ENCODE results near the gene ACADM. TPM values are rescaled to one million over a fixed set of nuclear protein-coding genes. Genes with fewer than 3 reads are reported as not detected.
A peak's percentile ranks its signal among the peaks of the same experiment; 100 is the strongest.
"Not testable (repeated sequence)": the region's sequence is repeated elsewhere in the genome, so short reads cannot be mapped to it uniquely, and the experiment has no call there.

ACADM gene
- polyA plus RNA-seq (2013, experiment 1 of 4): 61.4 TPM
- polyA plus RNA-seq (2013, experiment 2 of 4): 58.8 TPM
- polyA plus RNA-seq (2013, experiment 3 of 4): 40.5 TPM
- 45.6 TPM for polyA plus RNA-seq (2013, experiment 4 of 4)

DNA sequence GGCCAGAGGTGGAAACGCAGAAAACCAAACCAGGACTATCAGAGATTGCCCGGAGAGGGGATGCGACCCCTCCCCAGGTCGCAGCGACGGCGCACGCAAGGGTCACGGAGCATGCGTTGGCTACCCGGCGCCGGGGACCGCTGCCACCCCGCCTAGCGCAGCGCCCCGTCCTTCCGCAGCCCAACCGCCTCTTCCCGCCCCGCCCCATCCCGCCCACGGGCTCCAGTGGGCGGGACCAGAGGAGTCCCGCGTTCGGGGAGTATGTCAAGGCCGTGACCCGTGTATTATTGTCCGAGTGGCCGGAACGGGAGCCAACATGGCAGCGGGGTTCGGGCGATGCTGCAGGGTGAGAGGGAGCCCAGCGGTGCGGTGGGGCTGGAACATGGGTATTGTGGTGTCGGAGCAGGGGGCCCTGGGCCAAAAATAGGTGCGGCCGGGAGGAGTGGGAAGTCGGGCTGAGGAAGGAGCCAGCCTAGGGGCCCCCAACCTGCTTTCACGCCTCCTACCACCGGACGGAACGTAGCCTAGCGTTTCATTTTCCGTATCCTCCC is at the start of gene ACADM:
Gene ACADM (plus strand): TSS at position 238 of the 551 bp plus-strand sequence. CDS start 79 bp downstream, at position 317.
- Histone ChIP-seq H3K4me3 (ENCODE audit: insufficient read depth, low read depth, low read length) (peak within 1 kb of the TSS; percentile 85), H3K27ac (ENCODE audit: insufficient read depth, low read depth, low read length, poor library complexity, severe bottlenecking) (peak within 1 kb of the TSS; percentile 30), H3K9me3 (ENCODE audit: control insufficient read depth, low read length) (no peaks in the 10 kb centered on the region), H3K27me3 (ENCODE audit: control insufficient read depth, insufficient read depth, low read length, poor library complexity, severe bottlenecking) (no peaks in the 10 kb centered on the region), H3K36me3 (ENCODE audit: control insufficient read depth, insufficient read depth, low read length) (no peaks in the 10 kb centered on the region), H3K4me1 (ENCODE audit: control insufficient read depth, insufficient read depth, low read length) (peaks cover 9% of the 10 kb centered on the region)
- 0% methylated on average over 48 of the region's 48 CpGs for WGBS, 2 experiments

DNA sequence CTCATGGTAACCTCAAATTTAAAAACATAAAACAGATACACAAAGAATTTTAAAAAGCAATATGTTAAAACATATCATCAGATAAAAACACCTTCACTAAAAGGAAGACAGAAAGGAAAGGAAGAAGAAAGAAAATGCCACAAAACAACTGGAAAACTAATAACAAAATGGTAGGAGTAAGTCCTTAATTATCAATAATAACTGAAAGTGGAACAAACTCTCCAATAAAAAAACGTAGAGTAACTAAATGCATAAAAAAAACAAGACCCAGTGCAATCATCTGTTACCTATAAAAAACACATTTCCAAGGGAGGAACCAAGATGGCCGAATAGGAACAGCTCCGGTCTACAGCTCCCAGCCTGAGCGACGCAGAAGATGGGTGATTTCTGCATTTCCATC is 47.1 kb upstream of the ACADM start:
- Histone ChIP-seq H3K36me3 (ENCODE audit: control insufficient read depth, insufficient read depth, low read length) (no peaks in the 10 kb centered on the region), H3K9me3 (ENCODE audit: control insufficient read depth, low read length) (no peaks in the 10 kb centered on the region), H3K27me3 (ENCODE audit: control insufficient read depth, insufficient read depth, low read length, poor library complexity, severe bottlenecking) (no peaks in the 10 kb centered on the region), H3K4me1 (ENCODE audit: control insufficient read depth, insufficient read depth, low read length) (peaks cover under 1% of the 10 kb centered on the region), H3K27ac (ENCODE audit: insufficient read depth, low read depth, low read length, poor library complexity, severe bottlenecking) (no peak overlapping the region), H3K4me3 (ENCODE audit: insufficient read depth, low read depth, low read length) (peak overlapping the region; percentile 1)
- WGBS, 2 experiments: 49 to 60% methylated on average over 5 of the region's 5 CpGs

DNA sequence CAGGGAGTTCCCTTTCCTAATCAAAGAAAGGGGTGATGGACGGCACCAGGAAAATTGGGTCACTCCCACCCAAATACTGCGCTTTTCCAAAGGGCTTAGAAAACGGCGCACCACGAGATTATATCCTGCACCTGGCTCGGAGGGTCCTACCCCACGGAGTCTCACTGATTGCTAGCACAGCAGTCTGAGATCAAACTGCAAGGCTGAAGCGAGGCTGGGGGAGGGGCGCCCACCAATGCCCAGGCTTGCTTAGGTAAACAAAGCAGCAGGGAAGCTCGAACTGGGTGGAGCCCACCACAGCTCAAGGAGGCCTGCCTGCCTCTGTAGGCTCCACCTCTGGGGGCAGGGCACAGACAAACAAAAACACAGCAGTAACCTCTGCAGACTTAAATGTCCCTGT is 46.5 kb upstream of the ACADM start:
- WGBS, 2 experiments: 38 to 49% methylated on average over 9 of the region's 10 CpGs
- not testable (repeated sequence) for H3K4me3 ChIP-seq (ENCODE audit: insufficient read depth, low read depth, low read length)

DNA sequence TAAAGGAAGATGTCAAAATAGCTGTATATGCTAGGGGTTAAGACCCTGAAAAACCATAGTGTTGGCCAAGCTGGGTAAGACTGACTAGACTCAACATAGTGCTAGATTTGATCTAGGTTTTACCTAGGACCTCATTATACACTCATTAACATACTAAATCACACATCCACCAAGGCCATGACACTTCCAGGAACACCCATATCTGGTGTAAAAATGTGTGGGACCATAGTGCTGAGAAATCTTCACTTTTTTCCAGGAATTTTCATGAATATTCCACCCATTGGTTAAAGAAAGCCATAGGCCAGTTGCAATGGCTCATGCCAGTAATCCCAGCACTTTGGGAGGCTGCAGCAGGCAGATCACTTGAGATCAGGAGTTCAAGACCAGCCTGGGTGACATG is 34.0 kb upstream of the ACADM start:
- no peaks in the 10 kb centered on the region for H3K27me3 ChIP-seq (ENCODE audit: control insufficient read depth, insufficient read depth, low read length, poor library complexity, severe bottlenecking)
- H3K4me1 ChIP-seq (ENCODE audit: control insufficient read depth, insufficient read depth, low read length): no peaks in the 10 kb centered on the region
- H3K4me3 ChIP-seq (ENCODE audit: insufficient read depth, low read depth, low read length): no peak overlapping the region
- no peak overlapping the region for H3K27ac ChIP-seq (ENCODE audit: insufficient read depth, low read depth, low read length, poor library complexity, severe bottlenecking)
- no peaks in the 10 kb centered on the region for H3K36me3 ChIP-seq (ENCODE audit: control insufficient read depth, insufficient read depth, low read length)
- no peaks in the 10 kb centered on the region for H3K9me3 ChIP-seq (ENCODE audit: control insufficient read depth, low read length)

More for the DNA sequence above, 46.5 kb upstream of the ACADM start:
- not testable (repeated sequence) for H3K36me3 ChIP-seq (ENCODE audit: control insufficient read depth, insufficient read depth, low read length); H3K9me3 ChIP-seq (ENCODE audit: control insufficient read depth, low read length); H3K4me1 ChIP-seq (ENCODE audit: control insufficient read depth, insufficient read depth, low read length); H3K27me3 ChIP-seq (ENCODE audit: control insufficient read depth, insufficient read depth, low read length, poor library complexity, severe bottlenecking); H3K27ac ChIP-seq (ENCODE audit: insufficient read depth, low read depth, low read length, poor library complexity, severe bottlenecking)

DNA sequence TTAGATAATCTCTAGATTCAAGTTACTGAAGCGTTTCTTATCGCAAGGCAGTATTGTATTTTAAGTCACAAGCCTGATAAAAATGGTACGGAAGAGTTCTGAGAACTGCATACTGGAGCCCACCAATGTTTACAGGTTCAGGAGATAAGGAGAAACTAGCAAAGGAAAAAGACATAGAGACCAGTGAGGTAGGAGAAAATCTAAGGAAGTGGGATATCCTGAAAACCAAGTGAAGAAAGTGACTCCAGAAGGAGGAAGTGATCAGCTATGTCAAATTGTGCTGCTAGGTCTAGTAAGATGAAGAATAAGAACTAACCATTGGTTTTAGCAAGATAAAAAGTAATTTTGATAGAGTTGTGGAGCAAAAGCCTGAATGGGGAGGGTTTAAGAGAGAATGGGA is 31.0 kb upstream of the ACADM start:
- Histone ChIP-seq H3K9me3 (ENCODE audit: control insufficient read depth, low read length) (no peaks in the 10 kb centered on the region), H3K4me3 (ENCODE audit: insufficient read depth, low read depth, low read length) (no peak overlapping the region), H3K4me1 (ENCODE audit: control insufficient read depth, insufficient read depth, low read length) (no peaks in the 10 kb centered on the region), H3K27me3 (ENCODE audit: control insufficient read depth, insufficient read depth, low read length, poor library complexity, severe bottlenecking) (no peaks in the 10 kb centered on the region), H3K36me3 (ENCODE audit: control insufficient read depth, insufficient read depth, low read length) (no peaks in the 10 kb centered on the region), H3K27ac (ENCODE audit: insufficient read depth, low read depth, low read length, poor library complexity, severe bottlenecking) (no peak overlapping the region)
- 65 to 66% methylated on average over 3 of the region's 3 CpGs for WGBS, 2 experiments

DNA sequence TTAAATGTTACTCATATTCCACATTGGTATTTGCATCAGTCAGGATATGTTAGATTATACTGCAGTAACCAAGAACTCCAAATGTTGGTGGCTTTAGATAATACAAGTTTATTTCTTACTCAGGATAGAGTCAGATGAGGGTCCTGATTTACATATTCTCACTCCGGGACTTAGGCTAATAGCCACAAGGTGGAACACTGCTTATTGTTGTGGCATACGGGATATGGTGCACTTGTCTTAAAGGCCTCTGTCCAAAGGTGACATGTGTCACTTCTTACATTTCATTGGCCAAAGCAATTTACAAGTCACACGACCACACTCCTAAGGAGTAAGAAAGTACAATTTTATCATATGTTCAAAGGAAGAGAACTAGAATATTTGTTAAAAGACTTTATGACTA is 28.5 kb upstream of the ACADM start:
- WGBS, 2 experiments: 92% methylated on average over 2 to 3 of the region's 3 CpGs

DNA sequence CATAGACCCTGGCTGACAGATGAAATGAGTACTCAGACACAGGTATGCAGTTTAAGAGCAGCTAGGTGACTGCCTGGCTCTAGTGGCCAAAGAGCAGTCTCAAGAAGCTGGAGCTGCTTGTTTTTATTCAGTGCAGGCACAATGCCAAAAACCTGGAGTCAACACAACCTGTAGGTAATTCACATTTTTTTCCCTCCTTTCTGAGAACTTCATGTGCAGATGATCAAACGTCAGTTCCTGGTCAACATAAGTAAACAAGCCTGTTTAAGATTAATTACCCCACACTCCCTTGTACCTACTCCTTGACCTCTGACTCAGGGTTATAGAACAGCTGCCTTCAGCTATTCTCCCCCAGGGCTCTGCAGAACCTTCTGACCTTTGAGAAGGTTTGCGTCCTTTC is 17.3 kb upstream of the ACADM start:
- 87 to 90% methylated on average over 2 of the region's 2 CpGs for WGBS, 2 experiments
- Histone ChIP-seq H3K27me3 (ENCODE audit: control insufficient read depth, insufficient read depth, low read length, poor library complexity, severe bottlenecking) (no peaks in the 10 kb centered on the region), H3K4me3 (ENCODE audit: insufficient read depth, low read depth, low read length) (no peak overlapping the region), H3K27ac (ENCODE audit: insufficient read depth, low read depth, low read length, poor library complexity, severe bottlenecking) (no peak overlapping the region), H3K4me1 (ENCODE audit: control insufficient read depth, insufficient read depth, low read length) (no peaks in the 10 kb centered on the region), H3K36me3 (ENCODE audit: control insufficient read depth, insufficient read depth, low read length) (no peaks in the 10 kb centered on the region), H3K9me3 (ENCODE audit: control insufficient read depth, low read length) (no peaks in the 10 kb centered on the region)

More for the DNA sequence above, 28.5 kb upstream of the ACADM start:
- no peak overlapping the region for H3K4me3 ChIP-seq (ENCODE audit: insufficient read depth, low read depth, low read length)
- no peaks in the 10 kb centered on the region for H3K27me3 ChIP-seq (ENCODE audit: control insufficient read depth, insufficient read depth, low read length, poor library complexity, severe bottlenecking)
- H3K27ac ChIP-seq (ENCODE audit: insufficient read depth, low read depth, low read length, poor library complexity, severe bottlenecking): no peak overlapping the region
- H3K36me3 ChIP-seq (ENCODE audit: control insufficient read depth, insufficient read depth, low read length): no peaks in the 10 kb centered on the region
- H3K9me3 ChIP-seq (ENCODE audit: control insufficient read depth, low read length): no peaks in the 10 kb centered on the region
- H3K4me1 ChIP-seq (ENCODE audit: control insufficient read depth, insufficient read depth, low read length): no peaks in the 10 kb centered on the region

DNA sequence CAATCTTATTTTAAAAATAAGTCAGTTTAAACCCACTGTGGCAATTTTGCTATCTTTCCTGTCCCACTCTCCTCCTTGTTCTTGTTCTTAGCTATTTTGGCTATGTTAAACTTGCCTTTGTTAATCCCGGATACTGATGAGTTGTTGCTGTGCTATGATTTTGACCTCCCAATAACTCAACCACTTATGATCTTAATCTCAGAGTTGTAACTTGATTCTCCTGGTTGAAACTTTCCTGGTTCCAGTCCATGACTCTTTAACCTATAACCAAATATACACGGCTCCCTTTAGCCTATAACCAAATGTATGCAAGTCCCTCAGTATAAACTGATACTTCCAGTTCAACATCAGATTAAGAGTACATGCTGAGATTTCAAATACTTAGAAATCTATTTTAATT is 15.6 kb upstream of the ACADM start:
- no peak overlapping the region for H3K4me3 ChIP-seq (ENCODE audit: insufficient read depth, low read depth, low read length)
- H3K36me3 ChIP-seq (ENCODE audit: control insufficient read depth, insufficient read depth, low read length): no peaks in the 10 kb centered on the region
- H3K27ac ChIP-seq (ENCODE audit: insufficient read depth, low read depth, low read length, poor library complexity, severe bottlenecking): no peak overlapping the region
- H3K4me1 ChIP-seq (ENCODE audit: control insufficient read depth, insufficient read depth, low read length): no peaks in the 10 kb centered on the region
- H3K9me3 ChIP-seq (ENCODE audit: control insufficient read depth, low read length): no peaks in the 10 kb centered on the region
- WGBS, 2 experiments: 91 to 100% methylated on average over 2 of the region's 2 CpGs
- no peaks in the 10 kb centered on the region for H3K27me3 ChIP-seq (ENCODE audit: control insufficient read depth, insufficient read depth, low read length, poor library complexity, severe bottlenecking)

DNA sequence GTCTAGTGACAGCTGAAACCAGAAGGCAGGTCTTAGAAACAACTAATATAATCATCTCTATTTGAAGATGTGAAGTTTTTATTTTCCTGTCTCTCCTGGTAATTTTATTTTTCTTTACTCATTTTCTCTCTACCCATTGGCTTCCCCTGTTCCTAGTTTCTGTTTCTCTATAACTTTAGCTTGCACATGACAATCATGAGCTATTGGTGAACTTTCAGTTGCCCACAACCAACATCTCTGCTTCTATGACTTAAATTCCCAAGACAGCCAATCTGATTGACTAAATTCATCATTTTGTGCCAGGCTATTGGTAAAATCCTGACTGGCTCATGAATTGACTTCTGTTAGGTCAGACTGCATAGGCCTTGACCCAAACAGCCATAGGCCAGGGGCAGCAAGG is 13.7 kb upstream of the ACADM start:
- Histone ChIP-seq H3K27ac (ENCODE audit: insufficient read depth, low read depth, low read length, poor library complexity, severe bottlenecking) (no peak overlapping the region), H3K27me3 (ENCODE audit: control insufficient read depth, insufficient read depth, low read length, poor library complexity, severe bottlenecking) (no peaks in the 10 kb centered on the region), H3K4me3 (ENCODE audit: insufficient read depth, low read depth, low read length) (no peak overlapping the region), H3K36me3 (ENCODE audit: control insufficient read depth, insufficient read depth, low read length) (no peaks in the 10 kb centered on the region), H3K9me3 (ENCODE audit: control insufficient read depth, low read length) (no peaks in the 10 kb centered on the region), H3K4me1 (ENCODE audit: control insufficient read depth, insufficient read depth, low read length) (no peaks in the 10 kb centered on the region)

DNA sequence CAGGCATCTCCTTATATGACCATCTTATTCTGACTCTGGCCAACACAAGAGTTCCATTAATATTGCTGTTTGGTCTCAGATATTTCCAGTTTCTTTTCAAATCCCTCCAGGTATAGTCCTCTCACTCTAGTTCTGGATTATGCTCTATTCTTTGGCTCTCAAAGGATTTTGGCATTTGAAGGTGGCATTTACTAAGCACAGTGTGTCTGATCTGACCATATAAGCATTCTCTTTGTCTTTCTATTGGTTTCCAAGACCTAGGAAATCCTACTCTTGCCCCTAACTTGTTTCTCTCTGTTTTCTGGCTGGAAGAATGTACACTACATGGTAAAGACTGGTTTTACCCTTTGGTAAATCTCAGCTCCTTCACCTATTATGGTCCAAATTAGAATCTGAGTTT is 12.7 kb upstream of the ACADM start:
- no peak overlapping the region for H3K4me3 ChIP-seq (ENCODE audit: insufficient read depth, low read depth, low read length)
- H3K27ac ChIP-seq (ENCODE audit: insufficient read depth, low read depth, low read length, poor library complexity, severe bottlenecking): no peak overlapping the region
- no peaks in the 10 kb centered on the region for H3K4me1 ChIP-seq (ENCODE audit: control insufficient read depth, insufficient read depth, low read length)
- no peaks in the 10 kb centered on the region for H3K36me3 ChIP-seq (ENCODE audit: control insufficient read depth, insufficient read depth, low read length)
- no peaks in the 10 kb centered on the region for H3K9me3 ChIP-seq (ENCODE audit: control insufficient read depth, low read length)
- H3K27me3 ChIP-seq (ENCODE audit: control insufficient read depth, insufficient read depth, low read length, poor library complexity, severe bottlenecking): no peaks in the 10 kb centered on the region

DNA sequence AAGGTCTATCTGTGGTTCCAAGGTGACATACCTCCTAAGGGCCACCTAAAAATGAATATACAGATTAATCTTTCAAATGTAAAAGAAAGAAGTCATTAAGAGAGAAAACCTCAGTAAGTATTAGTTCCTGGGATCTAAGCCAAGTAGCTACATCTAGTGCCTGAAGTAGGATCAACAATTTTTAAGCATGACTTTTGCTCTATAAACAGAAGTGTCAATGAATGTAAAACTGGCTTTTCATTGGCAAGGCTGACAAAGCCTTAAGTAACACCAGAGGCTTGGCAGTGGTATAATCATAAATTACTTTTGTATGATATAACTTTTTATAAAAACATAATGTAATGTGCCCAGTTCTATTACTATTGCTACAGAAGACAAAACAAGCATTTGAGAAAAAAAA is 12.2 kb upstream of the ACADM start:
- H3K9me3 ChIP-seq (ENCODE audit: control insufficient read depth, low read length): no peaks in the 10 kb centered on the region
- no peak overlapping the region for H3K4me3 ChIP-seq (ENCODE audit: insufficient read depth, low read depth, low read length)
- H3K27me3 ChIP-seq (ENCODE audit: control insufficient read depth, insufficient read depth, low read length, poor library complexity, severe bottlenecking): no peaks in the 10 kb centered on the region
- H3K4me1 ChIP-seq (ENCODE audit: control insufficient read depth, insufficient read depth, low read length): no peaks in the 10 kb centered on the region
- no peaks in the 10 kb centered on the region for H3K36me3 ChIP-seq (ENCODE audit: control insufficient read depth, insufficient read depth, low read length)
- H3K27ac ChIP-seq (ENCODE audit: insufficient read depth, low read depth, low read length, poor library complexity, severe bottlenecking): no peak overlapping the region

All from ectodermal cell (in vitro differentiated cells).